Islet of Langerhans (tissue), 1 donor: ENCODE data around the gene RAX2.
"Not testable (repeated sequence)": the region's sequence is repeated elsewhere in the genome, so short reads cannot be mapped to it uniquely, and the experiment has no call there.

ENCODE experiments used
- FAIRE-seq: peaks from one replicate; lab custom pipeline; 2011; peaks lifted over from hg19 to GRCh38; lab: Jason Lieb, UNC

The RAX2 gene

GRCh38 chr19:3771906-3772455, at the start of gene RAX2:
Gene RAX2, minus strand, starts transcription at chr19:3772228. Its CDS starts 486 bp downstream, at chr19:3771742.
- FAIRE-seq, result no peak

- no peak for FAIRE-seq
These were observed 49.1 kb upstream of the RAX2 start for GRCh38 chr19:3821156-3821555.

- no peak for FAIRE-seq
These were observed 48.0 kb upstream of the RAX2 start for GRCh38 chr19:3819989-3820388.

- no peak for FAIRE-seq
These were observed 46.9 kb upstream of the RAX2 start for GRCh38 chr19:3818918-3819317.

GRCh38 chr19:3818466-3818865, 46.4 kb upstream of the RAX2 start:
- FAIRE-seq, result no peak

- no peak for FAIRE-seq
These were observed 45.7 kb upstream of the RAX2 start for GRCh38 chr19:3817761-3818160.

- FAIRE-seq, result no peak
These were observed 44.7 kb upstream of the RAX2 start for GRCh38 chr19:3816566-3817218.

- not testable (repeated sequence) for FAIRE-seq
These were observed 44.1 kb upstream of the RAX2 start for GRCh38 chr19:3816148-3816547.

GRCh38 chr19:3814648-3815047, 42.6 kb upstream of the RAX2 start:
- FAIRE-seq, result no peak

GRCh38 chr19:3813473-3814392, 41.7 kb upstream of the RAX2 start:
- FAIRE-seq, result no peak

GRCh38 chr19:3810708-3811355, 38.8 kb upstream of the RAX2 start:
- no peak for FAIRE-seq

- no peak for FAIRE-seq
These were observed 38.1 kb upstream of the RAX2 start for GRCh38 chr19:3809881-3810707.

- no peak for FAIRE-seq
These were observed 36.6 kb upstream of the RAX2 start for GRCh38 chr19:3808420-3809143.

GRCh38 chr19:3807574-3808354, 35.7 kb upstream of the RAX2 start:
- FAIRE-seq, result no peak

GRCh38 chr19:3807131-3807480, 35.1 kb upstream of the RAX2 start:
- FAIRE-seq, result no peak

GRCh38 chr19:3805859-3806258, 33.8 kb upstream of the RAX2 start:
- no peak for FAIRE-seq

- no peak for FAIRE-seq
These were observed 32.4 kb upstream of the RAX2 start for GRCh38 chr19:3804429-3804828.

GRCh38 chr19:3803986-3804385, 32.0 kb upstream of the RAX2 start:
- FAIRE-seq, result no peak

GRCh38 chr19:3803114-3803888, 31.3 kb upstream of the RAX2 start:
- FAIRE-seq, result no peak
